IPS DF 4.7 (cell line): ENCODE measurements around the gene YWHAH.

Experiments used
- DNase-seq: peaks from one replicate; pipeline ENCODE4 v3.0.0-alpha.2; 2013; ENCODE audit warnings: low spot score; ENCODE audit errors: extremely low read depth

Gene YWHAH

DNA sequence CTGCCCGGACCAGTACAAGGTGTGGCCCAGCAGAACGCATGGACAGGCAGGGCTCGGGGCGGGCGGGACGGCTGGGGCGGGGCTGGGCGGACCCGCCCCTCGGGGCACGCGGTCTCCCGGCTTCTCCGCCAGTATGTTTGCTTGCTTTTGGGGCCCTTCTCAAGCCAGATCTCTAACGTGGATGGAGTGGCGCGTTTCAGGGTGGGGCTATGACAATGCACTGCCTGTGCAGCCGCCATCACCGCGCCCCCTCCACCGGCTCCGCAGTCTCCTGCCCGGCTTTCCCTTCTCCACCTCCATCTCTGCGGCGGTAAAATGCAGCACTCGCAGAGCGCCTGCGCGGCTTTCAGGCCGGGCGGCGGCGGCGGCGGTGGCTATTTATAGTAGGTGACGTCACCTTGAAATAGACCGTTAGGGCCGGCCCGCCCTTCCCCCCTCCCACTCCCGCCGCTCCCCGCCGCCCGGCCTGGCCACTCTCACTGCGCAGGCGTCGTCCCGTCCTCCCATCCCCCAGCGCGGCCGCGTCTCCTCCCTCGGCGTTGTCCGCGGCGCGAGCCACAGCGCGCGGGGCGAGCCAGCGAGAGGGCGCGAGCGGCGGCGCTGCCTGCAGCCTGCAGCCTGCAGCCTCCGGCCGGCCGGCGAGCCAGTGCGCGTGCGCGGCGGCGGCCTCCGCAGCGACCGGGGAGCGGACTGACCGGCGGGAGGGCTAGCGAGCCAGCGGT, at the start of gene YWHAH:
Gene YWHAH, plus strand, starts transcription at position 558 of the 722 bp plus-strand sequence. CDS start 199 bp downstream, outside the sequence.
- no peak for DNase-seq

DNA sequence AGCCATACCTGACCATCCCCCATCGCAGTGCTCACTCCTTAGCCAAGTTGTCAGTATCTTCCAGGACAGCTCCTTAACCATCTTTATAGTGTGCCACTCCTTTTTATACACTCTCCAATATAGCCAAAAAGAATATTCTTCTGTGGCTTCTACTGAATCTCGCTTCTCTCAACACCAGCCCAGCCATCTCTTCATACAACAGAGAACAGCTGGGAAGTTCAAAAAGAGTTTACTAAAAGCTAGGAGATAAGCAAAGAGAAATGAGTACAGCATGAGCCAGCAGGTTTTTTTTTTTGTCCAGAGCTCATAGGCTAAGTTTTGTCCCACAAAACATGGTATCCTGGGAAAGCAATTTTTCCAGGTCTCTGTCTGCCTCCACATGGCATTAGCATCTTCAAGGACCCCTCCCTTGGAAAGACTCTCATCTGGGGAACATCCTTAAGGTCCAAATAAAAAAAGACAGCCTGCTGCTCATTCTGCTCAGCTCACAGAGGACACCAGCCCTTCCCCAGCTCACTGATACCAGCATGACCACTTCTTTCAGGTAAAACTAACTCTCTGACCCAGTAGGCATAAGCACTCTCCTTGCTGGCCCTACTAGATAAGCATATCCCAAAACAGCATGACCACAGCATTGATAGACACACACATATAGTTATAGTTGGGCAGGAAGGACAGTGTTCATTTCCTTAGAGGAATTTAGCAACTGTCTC, 48.8 kb upstream of the YWHAH start:
- DNase-seq, result no peak

GRCh38 chr22:31896472-31896871, 47.9 kb upstream of the YWHAH start:
- DNase-seq, result no peak

DNA sequence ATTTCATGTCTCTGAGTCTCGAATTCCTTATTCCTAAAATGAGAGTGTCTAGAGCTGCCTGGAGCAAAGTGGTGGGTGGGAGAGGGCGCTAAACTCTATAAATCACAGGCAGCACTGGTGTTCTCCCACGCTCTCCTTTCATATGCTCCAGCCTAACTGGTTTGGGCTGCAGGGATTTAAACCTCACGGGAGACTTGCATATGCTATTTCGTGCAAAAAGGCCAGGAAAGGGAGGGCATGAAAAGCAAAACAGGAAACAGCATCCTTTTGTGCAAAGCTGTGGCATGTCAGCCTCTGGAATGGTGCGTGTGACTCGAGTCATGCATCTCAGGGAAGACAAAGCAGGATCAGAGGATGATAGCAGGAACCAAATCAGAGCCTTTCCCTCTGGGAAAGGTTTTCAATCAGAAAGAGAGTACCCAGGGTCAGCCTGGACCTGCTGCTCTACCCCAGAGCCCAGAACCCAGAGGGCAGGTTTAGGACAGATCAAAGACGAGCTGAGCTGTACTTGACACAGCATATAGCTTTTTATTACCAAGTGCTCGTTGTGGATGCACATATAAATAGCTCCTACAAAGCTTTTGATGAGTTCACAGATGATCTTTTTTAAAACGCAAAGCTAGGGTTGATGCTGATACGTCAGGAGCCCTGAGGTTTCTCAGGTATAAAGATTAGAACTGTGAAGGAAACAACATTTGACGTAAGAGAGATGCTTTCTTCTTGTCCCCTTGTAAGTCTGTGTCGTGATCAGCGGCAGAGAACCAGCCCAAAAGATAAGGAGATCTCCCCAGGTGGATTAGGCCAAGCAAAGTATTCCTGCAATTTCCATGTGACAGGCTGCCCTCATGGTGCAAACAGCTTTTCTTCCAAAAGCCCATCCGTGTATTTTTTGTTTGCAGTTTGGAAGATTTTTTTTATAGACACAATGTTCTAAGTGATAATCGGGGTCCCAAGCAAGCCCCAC, 46.2 kb upstream of the YWHAH start:
- no peak for DNase-seq

DNA sequence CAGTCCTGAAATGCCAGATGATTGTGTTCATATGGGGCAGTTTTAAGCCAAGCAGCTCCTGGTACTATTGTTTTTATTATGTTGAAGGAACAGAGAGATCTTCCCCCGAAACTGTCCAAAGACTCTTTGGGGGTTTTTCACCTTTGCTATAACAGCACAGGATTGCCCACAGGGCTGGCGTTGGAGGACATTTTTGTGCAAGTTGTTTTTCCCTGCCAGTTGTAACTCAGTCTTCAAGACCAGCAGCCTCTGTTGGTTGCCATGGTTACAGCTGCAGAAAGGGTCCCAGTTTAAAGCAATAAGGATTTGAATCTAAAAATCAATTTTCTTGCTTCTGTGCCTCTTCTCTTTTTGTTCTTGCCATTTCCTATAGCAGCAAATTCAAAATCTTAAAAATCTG, 45.4 kb upstream of the YWHAH start:
- no peak for DNase-seq

- DNase-seq, result no peak
Measured at GRCh38 chr22:31899669-31900068, 44.7 kb upstream of the YWHAH start.

DNA sequence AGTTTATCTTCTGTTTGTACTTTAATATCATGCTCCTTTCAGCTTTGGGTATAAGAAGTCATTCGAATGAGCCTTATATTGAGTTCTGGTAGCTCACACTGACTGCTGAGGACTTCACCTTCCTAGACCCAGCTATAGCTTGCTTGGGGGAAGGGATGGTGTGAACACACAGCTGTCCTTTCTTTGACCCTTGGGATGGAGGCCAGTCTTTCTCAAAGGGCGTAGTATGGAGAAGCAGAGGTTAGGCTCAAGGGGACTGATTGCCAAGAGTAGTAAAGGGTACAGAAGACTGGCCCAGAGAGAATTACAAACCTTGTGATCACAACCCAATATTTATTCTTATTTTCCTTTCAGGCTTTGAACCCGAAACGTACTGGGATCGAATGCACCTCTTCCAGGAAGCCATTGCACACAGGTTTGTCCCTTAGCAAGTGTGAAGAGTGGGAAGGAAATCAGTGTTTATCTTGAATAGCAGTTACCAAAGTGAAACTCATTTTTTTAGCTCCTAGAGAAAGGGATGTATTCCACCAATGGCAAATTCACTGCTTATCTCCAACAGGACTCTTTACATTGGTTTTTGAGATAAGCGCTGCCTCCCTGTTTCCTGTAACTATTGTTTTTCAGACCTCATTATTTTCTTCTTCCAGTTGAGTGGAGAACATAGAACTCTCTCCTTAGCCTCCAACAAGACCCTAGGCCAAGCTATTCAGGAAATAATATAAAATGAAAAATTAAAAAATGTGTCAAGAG, 42.8 kb upstream of the YWHAH start:
- DNase-seq, result no peak

- no peak for DNase-seq
Measured at GRCh38 chr22:31904651-31905050, 39.7 kb upstream of the YWHAH start.

GRCh38 chr22:31905356-31905755, 39.0 kb upstream of the YWHAH start:
- DNase-seq, result no peak

- no peak for DNase-seq
Measured at GRCh38 chr22:31906086-31906485, 38.2 kb upstream of the YWHAH start.

DNA sequence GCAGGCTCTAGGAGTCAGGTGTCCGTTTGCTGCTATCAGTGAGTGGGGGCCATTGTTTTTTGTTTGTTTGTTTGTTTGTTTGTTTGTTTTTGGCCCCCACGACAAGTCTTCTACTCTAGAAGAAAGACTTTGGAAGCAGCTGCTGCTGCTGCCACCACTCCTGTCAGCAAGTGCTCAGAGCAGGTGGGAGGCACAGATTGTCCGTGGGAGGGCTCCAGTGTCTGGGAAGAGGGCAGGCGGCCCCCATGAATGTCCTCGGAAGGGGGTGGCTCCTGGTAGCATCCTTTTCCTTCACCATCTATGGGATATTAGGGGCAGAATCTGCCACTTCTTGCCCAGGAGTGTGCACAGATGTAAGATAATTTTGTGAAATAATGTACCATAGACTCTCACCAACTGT, 37.8 kb upstream of the YWHAH start:
- DNase-seq, result no peak

DNA sequence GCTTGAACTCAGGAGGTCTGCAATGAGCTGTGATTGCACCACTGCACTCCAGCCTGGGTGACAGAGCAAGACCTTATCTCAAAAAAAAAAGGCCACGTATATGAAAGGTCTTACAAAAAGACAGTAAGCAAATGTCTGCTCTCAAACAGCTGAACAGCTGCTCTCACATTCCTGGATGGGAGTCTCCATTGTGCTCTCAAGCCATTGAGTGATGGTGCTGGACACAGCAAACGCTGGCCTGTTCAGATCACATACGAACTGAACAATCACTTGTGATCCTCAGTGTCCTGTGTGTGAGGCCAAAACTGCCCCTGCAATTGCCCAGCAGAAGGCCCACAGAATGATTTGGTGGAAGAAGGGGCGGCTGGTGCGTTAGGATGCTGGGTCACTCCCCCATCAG, 34.4 kb upstream of the YWHAH start:
- DNase-seq, result no peak

- DNase-seq, result no peak
Measured at GRCh38 chr22:31911565-31912406, 32.5 kb upstream of the YWHAH start.

- DNase-seq, result no peak
Measured at GRCh38 chr22:31912407-31912743, 32.0 kb upstream of the YWHAH start.

- DNase-seq, result no peak
Measured at GRCh38 chr22:31915586-31915985, 28.7 kb upstream of the YWHAH start.

DNA sequence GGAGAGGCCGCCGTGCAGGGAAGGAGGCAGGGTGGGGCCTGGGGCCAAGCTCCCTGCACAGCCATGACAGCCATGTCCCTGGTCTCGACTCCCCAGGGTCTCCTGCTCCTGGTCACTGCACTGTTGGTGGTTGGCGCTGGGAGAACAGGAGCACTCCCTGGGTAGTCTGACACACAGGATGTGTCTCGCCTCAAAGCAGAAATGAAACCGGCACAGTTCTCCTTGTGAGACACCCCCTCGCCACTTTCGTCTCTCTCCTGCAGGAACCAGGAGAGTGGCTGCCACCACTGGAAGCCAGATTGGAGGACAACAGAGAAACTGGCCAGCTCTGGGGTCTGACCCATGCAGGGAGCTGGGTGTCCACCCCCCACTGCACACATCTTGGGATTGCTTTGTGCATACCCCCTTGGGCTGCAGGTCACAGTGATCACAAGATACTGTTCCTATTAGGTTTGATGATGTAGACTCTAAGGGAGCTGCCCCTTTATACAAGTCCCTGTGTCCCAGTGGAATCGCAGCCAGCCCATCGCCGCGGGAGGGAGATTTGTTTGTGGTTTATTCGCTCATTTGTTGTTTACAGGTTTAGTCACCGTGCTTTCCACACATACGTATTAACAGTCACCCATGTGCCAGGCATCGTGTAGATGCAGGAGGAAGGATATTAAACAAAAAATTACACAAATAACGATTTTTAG, 27.0 kb upstream of the YWHAH start:
- DNase-seq, result no peak

DNA sequence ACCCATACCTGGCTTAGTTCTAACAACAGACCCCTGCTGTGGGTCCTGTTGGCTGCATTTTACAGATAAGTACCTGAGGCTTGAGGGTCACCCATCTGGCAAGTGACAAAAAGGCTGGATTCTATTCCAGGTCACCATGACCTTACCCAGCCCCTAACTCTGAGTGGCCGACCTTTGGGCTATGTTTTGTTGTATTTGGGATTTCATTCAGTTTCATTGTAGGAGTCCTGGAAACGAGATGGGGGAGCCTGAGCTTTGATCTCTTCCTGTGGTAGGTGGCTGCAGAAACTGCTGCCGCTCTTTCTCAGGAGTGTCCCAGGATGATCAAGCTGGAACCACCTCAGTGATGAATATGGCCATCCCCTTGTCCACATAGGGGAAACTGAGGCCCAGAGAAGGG, 24.6 kb upstream of the YWHAH start:
- no peak for DNase-seq

GRCh38 chr22:31920306-31920705, 24.0 kb upstream of the YWHAH start:
- no peak for DNase-seq

- DNase-seq, result no peak
Measured at GRCh38 chr22:31921106-31921505, 23.2 kb upstream of the YWHAH start.

- DNase-seq, result no peak
Measured at GRCh38 chr22:31922534-31922933, 21.8 kb upstream of the YWHAH start.
